Prostate gland (tissue), 2 donors: ENCODE measurements around the gene IFIH1. TPM values are rescaled to one million over a fixed set of nuclear protein-coding genes. Genes with fewer than 3 reads are reported as not detected.

ENCODE experiments used
- DNase-seq: peaks from one replicate; pipeline ENCODE4 v3.0.0-alpha.2; 2019; ENCODE audit warnings: low spot score
- H3K27ac ChIP-seq, 2 donors: fragments of 200-600 bp; sonication (generic); 2 replicates each; pipeline ENCODE4 v1.5.1; 2017 to 2019
- H3K27me3 ChIP-seq: fragments of 200-600 bp; sonication (generic); replicated peaks from 2 replicates; pipeline ENCODE4 v1.5.1; 2019; ENCODE audit not compliant: insufficient read depth
- H3K36me3 ChIP-seq, 2 donors: fragments of 200-600 bp; sonication (generic); 1 replicate in 1 of 2; 2 replicates in 1 of 2; pipeline versions ENCODE4 v1.5.1 to v1.8.1; 2017 to 2019
- H3K4me1 ChIP-seq: fragments of 200-600 bp; sonication (generic); replicated peaks from 2 replicates; pipeline ENCODE4 v1.5.1; 2019
- H3K4me3 ChIP-seq, 2 donors: fragments of 200-600 bp; sonication (generic); 2 replicates each; pipeline ENCODE4 v1.5.1; 2017 to 2019
- H3K9me3 ChIP-seq: fragments of 200-600 bp; sonication (generic); 2 replicates; pipeline ENCODE4 v1.5.1; 2017
- CTCF ChIP-seq, 4 experiments: fragments of 200-600 bp in 2 of 4; fragments of 450-650 bp in 2 of 4; sonication (generic) in 2 of 4; IDR thresholded peaks; 1 replicate in 3 of 4; 2 replicates in 1 of 4; pipeline ENCODE4 v1.5.1; 2016 to 2019; ENCODE audit warnings: antibody characterized with exemption in 4 of 4, mild to moderate bottlenecking in 2 of 4, moderate library complexity in 2 of 4
- POLR2A ChIP-seq: fragments of 450-650 bp; IDR thresholded peaks from one replicate; pipeline ENCODE4 v1.6.1; 2016; ENCODE audit warnings: antibody characterized with exemption, mild to moderate bottlenecking
- POLR2AphosphoS5 ChIP-seq: sonication (generic); formaldehyde crosslinking; IDR thresholded peaks from one replicate; pipeline ENCODE4 v1.6.1; 2017; ENCODE audit warnings: antibody characterized with exemption
- WGBS: methylation state at CpG from one replicate; pipeline ENCODE4 v1.1.5; 2018; 5-methylcytosine and 5-hydroxymethylcytosine counted together
- intact Hi-C: fragments of 100-400 bp; cut with DNase I; formaldehyde crosslinking; loops from one replicate; pipeline ENCODE4 v1.14.2; 2022
- total RNA-seq, 2 donors: library from RNA; depleted of rRNA; stranded (reverse); fragments of >200 nt; gene quantifications; one replicate each; pipeline ENCODE4 v1.1.0, GENCODE V29; 2016

The IFIH1 gene
- total RNA-seq, 2 donors from 2014 or later: 13.1 to 14.7 TPM

DNA sequence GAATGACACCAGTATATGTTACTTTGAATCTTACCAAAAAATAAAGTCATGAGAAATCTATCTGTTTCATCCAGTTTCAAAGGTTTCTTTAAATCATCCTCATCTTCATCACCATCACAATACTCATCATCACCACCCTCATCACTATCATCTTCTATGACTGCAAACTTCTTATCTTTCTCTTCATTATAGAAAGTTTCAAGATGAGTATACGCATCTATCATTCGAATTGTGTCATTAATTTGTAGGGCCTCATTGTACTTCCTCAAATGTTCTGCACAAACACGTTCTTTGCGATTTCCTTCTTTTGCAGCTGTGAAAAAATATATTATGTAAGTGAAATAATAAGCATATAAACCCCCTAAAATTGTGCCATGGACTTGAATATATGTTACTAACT, 41.1 kb downstream of the IFIH1 start:
- 92% methylated on average over 4 of the region's 4 CpGs for WGBS
- DNase-seq: no peak
- no peak overlapping the region for H3K27ac ChIP-seq
- H3K4me3 ChIP-seq: no peak overlapping the region
- TF ChIP-seq POLR2A: no peak
- no peak for TF ChIP-seq CTCF (IDR thresholded peaks at IDR 0.05)
- no peak for TF ChIP-seq POLR2AphosphoS5
- no peaks in the 10 kb centered on the region for H3K9me3 ChIP-seq
- H3K4me1 ChIP-seq: no peaks in the 10 kb centered on the region
- intact Hi-C loops: no loop called here
- H3K36me3 ChIP-seq: no peaks in the 10 kb centered on the region
- H3K27me3 ChIP-seq: no peaks in the 10 kb centered on the region

GRCh38 chr2:162267996-162268395, 50.5 kb downstream of the IFIH1 start:
- intact Hi-C loops: no loop called here
- Histone ChIP-seq H3K27me3 (no peaks in the 10 kb centered on the region), H3K9me3 (no peaks in the 10 kb centered on the region), H3K36me3 (no peaks in the 10 kb centered on the region), H3K4me3 (no peak overlapping the region), H3K4me1 (no peaks in the 10 kb centered on the region), H3K27ac (no peak overlapping the region)
- TF ChIP-seq POLR2A: no peak
- TF ChIP-seq CTCF (IDR thresholded peaks at IDR 0.05): no peak
- no peak for TF ChIP-seq POLR2AphosphoS5
- 95% methylated on average over 1 of the region's 1 CpG for WGBS
- no peak for DNase-seq

DNA sequence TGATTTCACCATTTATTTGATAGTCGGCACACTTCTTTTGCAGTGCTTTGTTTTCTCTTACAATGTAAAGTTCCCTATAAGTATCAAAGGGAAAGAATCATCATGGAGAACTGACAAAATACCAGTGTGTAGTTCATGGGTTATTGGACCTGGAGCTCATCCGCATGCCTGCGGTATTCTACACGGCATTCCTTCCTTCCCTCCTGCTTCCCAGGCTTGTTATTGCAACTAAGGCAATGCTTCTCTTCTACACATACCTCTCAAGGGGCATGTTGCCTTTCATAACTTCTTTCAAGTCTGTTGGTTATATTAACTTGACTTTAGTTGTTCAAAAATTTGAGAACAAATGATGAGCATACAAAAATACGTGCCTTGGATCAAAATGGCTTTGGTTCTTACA, 51.0 kb downstream of the IFIH1 start:
- 93% methylated on average over 5 of the region's 5 CpGs for WGBS
- no peaks in the 10 kb centered on the region for H3K36me3 ChIP-seq
- TF ChIP-seq POLR2AphosphoS5: no peak
- TF ChIP-seq CTCF (IDR thresholded peaks at IDR 0.05): no peak
- no peak for TF ChIP-seq POLR2A

GRCh38 chr2:162266460-162266760, 52.1 kb downstream of the IFIH1 start:
- TF ChIP-seq CTCF (IDR thresholded peaks at IDR 0.05): no peak
- no peak for TF ChIP-seq POLR2A
- no peak for TF ChIP-seq POLR2AphosphoS5
- 94% methylated on average over 1 of the region's 1 CpG for WGBS
- Histone ChIP-seq H3K36me3 (no peaks in the 10 kb centered on the region), H3K4me3 (no peak overlapping the region), H3K27ac (no peak overlapping the region), H3K27me3 (no peaks in the 10 kb centered on the region), H3K4me1 (no peaks in the 10 kb centered on the region), H3K9me3 (no peaks in the 10 kb centered on the region)
- DNase-seq: no peak
- intact Hi-C loops: no loop called here

More for the DNA sequence above, 51.0 kb downstream of the IFIH1 start:
- Histone ChIP-seq H3K9me3 (no peaks in the 10 kb centered on the region), H3K4me1 (no peaks in the 10 kb centered on the region), H3K27ac (no peak overlapping the region), H3K27me3 (no peaks in the 10 kb centered on the region), H3K4me3 (no peak overlapping the region)
- no peak for DNase-seq
- intact Hi-C loops: no loop called here

DNA sequence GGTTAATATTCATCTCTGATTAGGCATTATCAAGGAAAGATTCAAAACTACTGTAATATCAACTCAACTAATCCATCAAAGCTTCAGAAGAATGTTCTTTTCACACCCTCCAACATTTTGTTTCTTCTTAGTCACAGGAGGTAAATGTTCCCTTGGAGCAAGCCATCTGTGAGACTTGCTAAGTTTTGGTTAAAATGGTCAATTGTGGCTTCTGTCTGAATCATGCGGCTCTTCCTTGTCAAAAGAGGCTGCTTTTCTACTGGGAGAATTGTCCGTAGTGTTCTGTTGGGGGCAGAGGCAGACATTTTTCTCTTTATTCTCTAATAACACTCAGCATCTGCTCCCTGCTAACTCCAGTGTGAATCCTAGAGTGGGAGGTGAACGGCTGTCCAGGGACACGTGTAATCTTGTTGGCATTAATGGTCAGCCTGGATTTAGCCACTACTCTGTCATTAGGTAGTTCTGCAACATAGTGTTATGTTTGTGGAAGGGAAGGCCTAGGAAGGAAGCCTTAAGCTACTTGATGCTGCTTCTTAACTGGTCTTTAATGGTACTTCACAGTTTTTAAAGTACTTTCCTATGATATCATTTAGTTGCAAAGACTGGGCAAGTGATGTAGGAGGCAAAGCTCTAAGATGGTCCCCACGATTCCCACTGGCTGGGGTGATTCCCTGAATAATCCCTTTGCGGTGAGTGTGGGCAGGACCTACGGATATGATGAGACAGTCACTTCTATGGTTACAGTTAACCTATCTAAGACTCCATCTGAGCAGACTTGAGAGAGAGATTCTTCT, 52.6 kb downstream of the IFIH1 start:
- H3K4me1 ChIP-seq: no peaks in the 10 kb centered on the region
- DNase-seq: no peak
- no peaks in the 10 kb centered on the region for H3K36me3 ChIP-seq
- H3K27ac ChIP-seq: no peak overlapping the region
- no peaks in the 10 kb centered on the region for H3K9me3 ChIP-seq
- TF ChIP-seq POLR2A (no peak), CTCF (IDR thresholded peaks at IDR 0.05) (no peak)
- 91% methylated on average over 7 of the region's 7 CpGs for WGBS
- no peaks in the 10 kb centered on the region for H3K27me3 ChIP-seq
- intact Hi-C loops: no loop called here
- H3K4me3 ChIP-seq: no peak overlapping the region
